Measurements from ENCODE around the gene GRAP2.
A peak's percentile ranks its signal among the peaks of the same experiment; 100 is the strongest.
"Not testable (repeated sequence)": the region's sequence is repeated elsewhere in the genome, so short reads cannot be mapped to it uniquely, and the experiment has no call there.

Gene GRAP2

GRCh38 chr22:39943953-39944872 lies 43.3 kb downstream of the GRAP2 start:
- DNase-seq (ENCODE audit: low read depth): no peak

- no peak for DNase-seq (ENCODE audit: low read depth)
Observed at GRCh38 chr22:39946126-39946502, 45.2 kb downstream of the GRAP2 start.

GRCh38 chr22:39946503-39947219 lies 45.8 kb downstream of the GRAP2 start:
- no peak for DNase-seq (ENCODE audit: low read depth)

GRCh38 chr22:39947220-39948216 lies 46.6 kb downstream of the GRAP2 start:
- DNase-seq (ENCODE audit: low read depth): no peak

GRCh38 chr22:39949964-39950737 lies 49.3 kb downstream of the GRAP2 start:
- no peak for DNase-seq (ENCODE audit: low read depth)

- not testable (repeated sequence) for DNase-seq (ENCODE audit: low read depth)
Observed at GRCh38 chr22:39951603-39952293, 50.9 kb downstream of the GRAP2 start.

- no peak for DNase-seq (ENCODE audit: low read depth)
Observed at GRCh38 chr22:39952347-39952746, 51.5 kb downstream of the GRAP2 start.

GRCh38 chr22:39953101-39953500 lies 52.2 kb downstream of the GRAP2 start:
- no peak for DNase-seq (ENCODE audit: low read depth)

- DNase-seq (ENCODE audit: low read depth): no peak
Observed at GRCh38 chr22:39954584-39955055, 53.7 kb downstream of the GRAP2 start.

- no peak for DNase-seq (ENCODE audit: low read depth)
Observed at GRCh38 chr22:39955675-39956074, 54.8 kb downstream of the GRAP2 start.

- no peak for DNase-seq (ENCODE audit: low read depth)
Observed at GRCh38 chr22:39956932-39957664, 56.2 kb downstream of the GRAP2 start.

- no peak for DNase-seq (ENCODE audit: low read depth)
Observed at GRCh38 chr22:39958009-39958711, 57.3 kb downstream of the GRAP2 start.

GRCh38 chr22:39958949-39959639 lies 58.2 kb downstream of the GRAP2 start:
- DNase-seq (ENCODE audit: low read depth): no peak

GRCh38 chr22:39959640-39960447 lies 59.0 kb downstream of the GRAP2 start, which contains the start of gene TMA7B:
Gene TMA7B, plus strand, starts transcription at chr22:39960397. Its CDS starts 3,978 bp downstream, at chr22:39964375.
- DNase-seq (ENCODE audit: low read depth): no peak

GRCh38 chr22:39960791-39961746 lies 60.2 kb downstream of the GRAP2 start:
- DNase-seq (ENCODE audit: low read depth): peak; percentile 38

GRCh38 chr22:39962071-39962470 lies 61.2 kb downstream of the GRAP2 start:
- no peak for DNase-seq (ENCODE audit: low read depth)
